ENCODE results near the gene HBA2.
"Not testable (repeated sequence)": the region's sequence is repeated elsewhere in the genome, so short reads cannot be mapped to it uniquely, and the experiment has no call there.

The HBA2 gene

GRCh38 chr16:204046-204445 lies 31.4 kb downstream of the HBA2 start:
- DNase-seq, result not testable (repeated sequence)

GRCh38 chr16:209359-209758 lies 36.7 kb downstream of the HBA2 start:
- not testable (repeated sequence) for DNase-seq

- not testable (repeated sequence) for DNase-seq
Measured at GRCh38 chr16:211631-212180, 39.0 kb downstream of the HBA2 start.

GRCh38 chr16:212999-213398 lies 40.3 kb downstream of the HBA2 start:
- no peak for DNase-seq

- DNase-seq, result no peak
Measured at GRCh38 chr16:220021-220420, 47.3 kb downstream of the HBA2 start.

Measured in T-helper 9 cell (primary cell).